GM19328 (cell line): Measurements from ENCODE around the gene HHAT.

ENCODE experiments used
- ATAC-seq: cut with Tn5 transposase; IDR thresholded peaks from one replicate; pipeline ENCODE4 v1.9.1; 2021; ENCODE audit warnings: mild to moderate bottlenecking, moderate library complexity; ENCODE audit not compliant: unreplicated experiment

The HHAT gene

DNA sequence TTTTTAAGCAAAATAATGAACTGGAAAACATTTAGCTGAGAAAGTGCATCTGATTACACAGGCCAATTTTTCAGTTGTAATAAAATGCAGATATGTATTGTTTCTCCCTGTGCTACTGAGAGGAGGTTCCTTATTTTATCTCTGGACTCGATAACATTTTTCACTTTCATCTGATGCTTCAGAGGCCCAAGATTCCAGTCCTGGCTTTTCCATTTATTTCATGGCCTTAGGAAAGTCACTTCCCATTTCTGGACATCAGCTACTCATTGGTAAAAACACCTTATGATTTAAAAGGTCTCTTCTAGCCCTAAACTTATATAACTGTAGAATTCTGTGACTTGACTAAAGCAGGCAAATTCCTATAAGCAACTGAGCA, 203.5 kb downstream of the HHAT start:
- no peak for ATAC-seq

DNA sequence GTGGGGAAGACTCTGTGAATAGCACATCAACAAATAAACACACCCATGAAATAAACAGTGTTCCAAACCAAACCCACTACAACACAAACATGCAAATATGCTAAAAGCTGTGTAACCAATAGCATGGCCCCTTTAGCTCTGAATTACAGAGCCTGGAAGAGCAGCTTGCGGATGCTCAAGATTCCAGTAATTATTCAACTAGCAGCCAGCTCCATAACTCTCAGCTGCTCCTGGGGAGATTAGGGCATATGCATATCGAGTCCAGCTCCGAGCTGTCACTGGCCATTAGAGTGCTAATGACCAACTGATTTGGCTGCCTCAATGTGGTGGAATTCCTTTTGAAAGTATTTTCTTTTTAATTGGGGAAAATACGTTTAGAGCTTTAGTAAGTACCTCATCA, 207.1 kb downstream of the HHAT start:
- no peak for ATAC-seq

DNA sequence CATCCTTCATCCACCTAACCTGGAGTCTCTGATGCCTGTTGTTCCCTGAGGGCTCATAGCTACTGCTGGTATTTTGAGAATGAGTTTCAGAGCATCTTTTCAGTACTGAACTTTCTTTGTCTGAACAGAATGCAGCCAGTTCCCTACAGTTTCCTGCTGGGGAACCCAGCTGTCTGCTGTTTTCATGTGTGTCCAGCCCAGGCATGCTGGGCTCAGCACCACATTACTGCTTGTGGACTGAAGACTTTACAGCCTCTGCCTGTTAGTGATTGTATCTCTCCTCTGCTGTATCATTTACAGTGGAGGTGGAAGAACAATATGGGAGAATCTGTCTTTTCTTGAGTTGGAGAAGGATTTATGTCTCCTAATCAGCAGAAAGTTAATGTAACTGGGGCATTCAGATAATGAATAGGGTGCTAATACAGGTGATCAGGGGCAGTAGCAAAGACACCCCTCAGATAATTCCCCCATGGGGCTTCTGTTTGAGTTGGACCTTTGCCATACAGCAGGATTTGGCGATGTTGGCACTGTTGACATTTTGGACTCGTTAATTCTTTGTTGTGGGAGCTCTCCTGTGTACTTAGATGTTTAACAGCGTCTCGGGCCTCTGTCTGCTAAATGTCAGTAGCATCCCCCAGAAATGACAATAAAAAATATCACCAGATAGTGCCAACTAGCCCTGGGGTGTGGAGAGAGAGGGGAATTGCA, 207.7 kb downstream of the HHAT start:
- no peak for ATAC-seq

DNA sequence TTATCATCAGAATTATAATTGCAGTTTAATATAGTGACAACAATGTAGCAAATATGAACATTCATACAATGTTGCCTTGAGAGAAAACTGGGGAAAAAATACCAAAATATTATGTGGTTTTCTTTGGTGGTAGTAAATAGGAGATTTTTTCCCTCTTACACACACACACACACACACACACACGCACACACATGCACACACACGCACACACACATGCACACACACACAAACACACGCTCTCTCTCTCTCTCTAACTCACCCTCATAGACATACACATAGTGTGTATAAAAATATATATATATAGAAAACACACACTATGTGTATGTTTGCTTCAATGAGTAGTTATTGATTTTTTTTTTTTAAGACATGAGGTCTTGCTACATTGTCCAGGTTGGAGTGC, 211.6 kb downstream of the HHAT start:
- no peak for ATAC-seq

DNA sequence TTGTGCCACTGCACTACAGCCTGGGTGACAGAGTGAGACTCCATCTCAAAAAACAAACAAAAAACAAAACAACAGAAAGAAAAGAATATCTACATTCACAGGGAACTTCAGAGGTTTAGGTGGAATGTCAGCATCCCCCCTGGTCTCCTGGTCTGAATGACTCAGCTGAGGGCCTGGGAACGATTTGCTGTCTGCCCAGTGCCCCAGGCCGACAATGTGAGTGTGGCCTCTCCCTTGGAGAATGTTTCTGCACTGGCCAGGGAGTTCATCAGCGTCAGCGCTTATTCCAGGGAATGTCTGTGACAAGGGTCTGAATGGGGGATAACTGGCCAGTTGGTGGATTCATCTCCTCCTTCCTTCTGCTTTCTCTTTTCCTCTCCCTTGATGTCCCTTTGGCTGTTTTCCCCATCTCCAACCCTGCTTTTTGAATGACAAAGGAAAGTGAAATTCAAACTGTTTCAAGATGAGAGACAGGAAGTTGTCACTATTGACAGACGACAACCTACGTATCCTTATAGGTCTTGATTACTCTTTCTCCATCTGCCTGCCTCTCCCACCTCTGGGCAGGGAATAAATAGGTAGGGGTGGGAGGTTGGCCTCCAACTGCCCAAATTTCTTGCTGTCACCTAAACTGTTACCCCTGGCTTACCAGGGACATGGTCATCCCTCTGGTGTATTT, 213.1 kb downstream of the HHAT start:
- ATAC-seq = no peak

DNA sequence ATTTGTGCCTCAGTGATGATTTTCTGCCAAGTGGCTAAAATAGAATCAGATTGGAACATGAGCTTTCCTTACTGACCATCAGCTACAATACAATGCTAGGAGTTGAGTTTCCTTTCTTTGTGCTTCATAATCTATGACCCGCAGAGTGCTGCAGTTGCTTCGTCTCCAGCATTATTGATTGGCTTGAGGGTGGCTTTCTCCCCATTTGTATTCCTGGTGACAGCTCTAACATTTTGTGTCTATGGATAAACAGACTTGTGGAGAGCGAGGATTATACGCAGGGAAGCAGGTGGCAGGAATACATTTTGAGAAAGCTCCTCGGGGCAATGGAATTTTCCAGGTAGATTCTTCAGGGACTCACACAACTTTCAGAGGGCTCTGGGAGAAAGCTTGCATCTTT, 223.2 kb downstream of the HHAT start:
- no peak for ATAC-seq

DNA sequence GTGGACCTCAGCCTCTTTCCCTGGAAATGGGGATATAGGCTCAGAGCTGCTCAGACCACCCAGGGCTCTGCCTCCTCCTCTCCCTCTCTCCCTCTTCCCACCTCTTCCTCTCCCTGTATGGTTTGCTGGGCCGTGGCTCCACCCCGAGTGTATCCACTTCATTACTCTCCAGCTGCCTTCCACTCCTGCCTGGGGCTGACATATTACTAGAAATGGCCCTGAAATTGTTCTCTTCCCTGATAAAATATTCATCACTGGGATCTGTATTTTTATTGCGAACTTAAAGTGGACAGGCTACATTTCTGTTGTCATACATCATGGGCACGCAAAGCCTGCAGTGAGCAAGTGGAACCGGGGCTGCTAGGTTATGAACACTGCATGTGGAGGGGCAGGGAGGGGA, 225.0 kb downstream of the HHAT start:
- ATAC-seq = no peak

DNA sequence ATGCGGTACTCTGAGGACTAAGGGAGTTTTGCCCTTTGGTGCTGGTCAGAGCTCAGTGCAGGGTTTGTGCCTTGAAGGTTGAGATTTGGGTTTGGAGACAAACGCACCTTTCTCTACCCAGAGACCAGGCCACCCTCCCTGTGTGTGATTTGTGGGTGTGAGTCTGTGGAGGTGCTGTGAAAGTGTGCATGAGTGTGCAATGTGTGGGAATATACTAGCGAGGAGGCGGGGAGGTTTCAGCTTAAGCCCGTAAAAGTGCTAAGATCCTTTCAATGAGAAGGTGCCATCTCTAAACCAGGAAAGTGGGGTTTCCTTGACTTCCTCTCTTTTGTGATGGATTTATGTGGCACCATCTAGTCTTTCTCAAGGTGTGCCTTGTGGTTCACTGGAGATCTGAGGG, 225.7 kb downstream of the HHAT start:
- ATAC-seq = no peak

DNA sequence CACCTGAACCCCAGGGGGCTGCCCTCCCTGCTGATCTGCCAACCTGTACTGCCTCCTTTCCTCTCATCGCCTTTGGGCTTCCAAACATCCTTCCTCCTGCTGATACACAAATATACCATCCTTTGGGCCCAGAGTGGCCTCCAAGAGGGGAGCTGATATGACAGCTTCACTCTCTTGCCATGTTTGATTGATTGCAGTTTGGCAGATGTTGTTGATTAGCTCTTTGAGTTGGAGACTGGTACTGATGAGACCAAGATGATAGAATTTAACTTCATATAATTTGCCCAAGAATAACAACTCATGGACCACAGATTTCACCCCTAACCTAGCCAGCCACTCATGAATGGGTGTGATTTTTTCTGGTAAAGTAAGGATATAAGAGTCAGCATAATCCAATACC, 227.8 kb downstream of the HHAT start:
- ATAC-seq = no peak

DNA sequence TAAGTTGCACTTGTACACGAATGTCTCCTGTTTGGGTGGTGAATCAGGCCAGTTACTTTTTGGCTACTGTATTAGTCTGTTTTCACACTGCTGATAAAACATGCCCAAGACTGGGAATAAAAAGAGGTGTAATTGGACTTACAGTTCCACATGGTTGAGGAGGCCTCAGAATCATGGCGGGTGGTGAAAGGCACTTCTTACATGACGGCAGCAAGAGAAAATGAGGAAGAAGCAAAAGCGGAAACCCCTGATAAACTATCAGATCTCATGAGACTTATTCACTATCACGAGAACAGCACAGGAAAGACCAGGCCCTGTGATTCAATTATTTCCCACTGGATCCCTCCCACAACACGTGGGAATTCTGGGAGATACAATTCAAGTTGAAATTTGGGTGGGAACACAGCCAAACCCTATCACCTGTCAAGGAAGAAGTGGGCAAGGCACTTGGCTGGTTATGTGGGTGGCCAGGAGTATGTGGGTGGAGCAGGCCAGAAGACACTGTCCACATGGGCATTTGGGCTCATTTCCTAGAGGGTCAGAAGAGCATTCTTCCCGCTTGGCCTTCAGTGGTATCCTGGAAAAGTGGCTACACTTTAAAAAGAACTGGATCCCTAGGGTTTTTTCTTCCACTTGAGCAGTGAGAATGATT, 228.8 kb downstream of the HHAT start:
- ATAC-seq = no peak

DNA sequence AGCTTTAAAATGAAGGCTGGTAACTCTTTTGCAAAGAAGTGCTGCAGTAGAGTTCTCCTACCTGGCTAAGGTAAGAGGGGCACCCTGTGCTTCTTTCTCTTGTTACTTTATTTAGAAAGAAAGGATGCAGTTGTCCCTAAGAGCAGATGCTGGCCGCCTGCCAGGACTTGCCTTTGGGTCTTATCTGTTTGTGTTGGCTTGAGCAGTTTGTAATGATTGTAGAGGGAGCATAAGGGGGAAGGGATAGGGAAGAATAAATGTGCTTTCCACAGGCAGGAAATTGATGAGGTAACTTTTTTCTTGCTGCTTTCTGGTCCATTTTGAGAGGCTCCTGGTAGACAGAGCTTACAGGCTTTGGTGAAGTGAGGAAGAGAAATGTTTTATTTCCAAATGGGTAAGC, 229.6 kb downstream of the HHAT start:
- no peak for ATAC-seq

DNA sequence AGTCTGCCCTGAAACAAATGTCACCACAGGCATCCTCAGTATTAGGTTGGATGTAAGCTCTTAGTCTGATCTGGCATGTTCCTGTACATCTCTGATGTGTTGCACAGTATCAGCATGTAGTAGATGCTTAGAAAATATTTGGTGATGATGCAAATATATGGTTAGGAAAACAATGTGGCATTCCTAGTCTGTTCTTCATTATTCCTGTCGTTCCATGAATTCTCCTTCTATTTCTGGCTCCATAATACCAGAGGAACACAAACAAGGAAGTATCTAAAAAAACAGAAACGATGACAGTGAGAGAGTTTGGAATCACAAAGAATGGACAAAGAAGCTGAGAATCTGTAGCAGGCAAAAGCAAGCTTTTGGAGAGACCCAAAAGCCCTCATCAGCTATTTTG, 236.6 kb downstream of the HHAT start:
- ATAC-seq = no peak

DNA sequence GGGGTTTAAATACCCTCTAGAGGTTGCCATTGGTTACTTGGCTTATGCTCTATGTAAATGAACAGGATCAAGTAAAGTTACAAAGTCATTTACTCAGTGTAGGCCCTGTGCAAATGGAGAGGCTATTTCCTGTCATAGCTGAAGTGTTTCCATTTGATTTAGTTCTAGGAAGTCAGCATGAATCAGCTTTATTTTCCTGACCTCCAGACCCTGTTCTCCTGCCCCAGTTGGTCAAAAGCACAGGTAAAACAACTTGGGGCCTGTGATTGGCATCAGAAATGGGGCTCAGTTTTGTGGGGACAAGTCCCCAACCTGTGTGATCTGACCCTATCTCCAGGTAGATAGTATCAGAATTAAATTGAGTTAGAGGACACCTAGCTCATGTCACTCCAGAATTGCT, 239.9 kb downstream of the HHAT start:
- ATAC-seq = no peak

DNA sequence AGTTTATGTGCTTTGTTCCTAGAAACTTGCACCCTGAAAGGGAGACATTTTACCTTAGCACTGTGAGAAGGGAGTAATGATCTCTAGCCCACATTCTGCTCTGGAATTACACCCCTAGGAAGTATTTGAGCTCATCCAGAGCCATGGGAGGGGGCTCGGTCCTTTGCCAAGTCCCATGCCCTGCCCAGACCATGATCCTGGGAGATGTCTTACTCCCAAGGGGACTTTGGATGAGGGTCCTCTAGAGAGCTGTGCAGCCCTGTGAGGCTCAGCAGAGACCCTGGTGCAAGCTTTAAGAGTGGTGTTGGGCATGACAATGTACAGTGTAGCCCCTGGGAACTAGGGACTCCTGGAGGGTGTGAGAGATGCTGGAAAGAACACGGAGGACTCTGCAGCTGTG, 241.4 kb downstream of the HHAT start:
- no peak for ATAC-seq

DNA sequence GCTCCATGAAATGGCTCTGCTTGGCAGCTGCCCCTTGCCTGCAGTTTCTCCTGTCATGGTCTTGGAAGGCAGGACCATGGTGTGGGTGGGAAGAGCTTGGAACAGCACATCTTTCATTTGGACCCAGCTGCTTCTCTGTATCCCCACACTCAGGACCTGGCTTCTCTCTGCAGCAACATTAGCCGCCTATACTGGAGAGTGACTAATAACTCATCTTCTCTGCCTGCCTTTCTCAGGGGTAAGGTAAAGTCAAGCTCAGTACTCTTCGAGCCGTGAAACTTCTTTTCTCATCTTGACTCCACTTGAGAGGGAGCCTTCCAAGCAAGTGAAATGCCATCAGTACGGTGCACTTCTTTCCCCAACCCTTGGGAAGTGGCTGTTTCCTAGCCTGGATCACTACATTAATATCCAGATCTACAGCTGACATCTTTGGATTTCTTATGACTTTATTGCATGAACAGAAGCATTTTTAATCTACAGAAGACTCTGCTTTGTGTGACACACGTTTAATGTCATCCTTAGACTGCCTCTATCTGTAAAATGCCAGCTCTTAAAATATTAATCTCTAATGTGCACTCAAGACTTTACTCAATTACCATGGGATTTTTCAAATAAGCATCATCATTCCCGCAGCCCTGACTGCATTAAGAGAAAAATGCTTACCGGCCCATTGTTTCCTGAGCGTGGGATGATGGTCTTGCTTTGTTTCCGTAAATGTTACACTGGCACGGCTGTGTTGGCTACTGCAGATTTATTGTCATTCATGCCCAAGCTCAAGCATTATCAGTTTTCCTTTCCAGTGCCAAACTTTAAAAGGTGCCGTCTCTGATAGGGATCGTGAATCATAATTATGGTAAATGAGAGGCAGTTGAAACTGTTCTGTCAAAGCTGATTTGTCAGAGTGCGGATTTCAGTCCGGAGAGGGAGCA, 242.9 kb downstream of the HHAT start:
- no peak for ATAC-seq

DNA sequence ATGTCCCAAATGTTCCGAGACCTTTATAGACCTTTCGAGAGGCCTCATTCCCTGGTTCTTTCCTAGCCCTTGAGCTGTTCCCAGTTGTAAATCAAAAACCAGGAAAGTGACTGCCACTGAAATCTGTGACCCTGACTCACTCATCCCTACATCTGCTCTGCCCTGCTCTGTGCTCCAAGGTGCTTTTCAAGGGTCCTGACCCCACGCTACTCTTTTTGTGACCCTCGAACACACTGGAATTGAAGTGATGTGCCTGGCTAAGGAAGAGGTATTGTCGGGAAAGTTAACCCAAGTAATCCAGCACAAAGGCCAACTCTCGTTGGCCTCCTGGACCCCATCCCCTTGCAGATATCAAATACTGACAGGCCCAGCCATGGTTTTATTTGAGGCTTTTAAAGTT, 244.4 kb downstream of the HHAT start:
- ATAC-seq = no peak

DNA sequence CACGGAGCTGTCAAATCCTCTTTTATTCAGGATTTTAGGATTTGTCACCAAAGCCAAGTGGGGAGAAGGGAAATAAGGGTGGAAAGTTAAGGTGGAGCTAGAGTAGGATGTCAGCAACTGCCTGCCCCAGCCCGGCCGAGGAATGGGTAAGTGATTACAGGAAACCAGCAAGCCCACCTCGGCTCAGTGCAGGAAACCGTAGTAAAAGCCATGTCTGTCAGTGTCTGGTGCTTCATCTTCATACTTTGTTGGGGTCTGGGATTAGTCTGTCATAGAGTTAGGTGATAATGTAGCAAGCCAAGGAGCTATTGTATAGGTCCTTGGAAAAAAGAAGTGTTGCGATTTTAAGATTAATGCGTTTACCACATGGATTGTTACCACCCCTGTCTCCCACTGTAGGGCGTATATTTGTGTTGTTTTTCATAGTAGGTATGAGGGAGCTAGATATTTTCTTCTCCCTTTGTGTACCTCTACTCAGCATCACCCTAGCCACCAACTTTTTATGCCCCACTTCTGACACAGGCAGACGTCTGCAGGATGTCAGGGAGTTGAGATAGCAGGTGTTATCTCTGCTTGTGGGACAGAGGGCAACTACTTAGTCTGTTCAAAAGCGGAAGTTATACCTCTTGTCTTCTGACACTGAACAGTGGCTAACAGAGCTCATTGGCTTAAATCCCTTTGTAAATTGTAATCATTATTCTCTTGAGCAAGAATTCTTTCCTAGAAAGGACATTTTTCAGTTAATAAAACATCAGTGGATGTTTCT, 253.7 kb downstream of the HHAT start:
- ATAC-seq = no peak

DNA sequence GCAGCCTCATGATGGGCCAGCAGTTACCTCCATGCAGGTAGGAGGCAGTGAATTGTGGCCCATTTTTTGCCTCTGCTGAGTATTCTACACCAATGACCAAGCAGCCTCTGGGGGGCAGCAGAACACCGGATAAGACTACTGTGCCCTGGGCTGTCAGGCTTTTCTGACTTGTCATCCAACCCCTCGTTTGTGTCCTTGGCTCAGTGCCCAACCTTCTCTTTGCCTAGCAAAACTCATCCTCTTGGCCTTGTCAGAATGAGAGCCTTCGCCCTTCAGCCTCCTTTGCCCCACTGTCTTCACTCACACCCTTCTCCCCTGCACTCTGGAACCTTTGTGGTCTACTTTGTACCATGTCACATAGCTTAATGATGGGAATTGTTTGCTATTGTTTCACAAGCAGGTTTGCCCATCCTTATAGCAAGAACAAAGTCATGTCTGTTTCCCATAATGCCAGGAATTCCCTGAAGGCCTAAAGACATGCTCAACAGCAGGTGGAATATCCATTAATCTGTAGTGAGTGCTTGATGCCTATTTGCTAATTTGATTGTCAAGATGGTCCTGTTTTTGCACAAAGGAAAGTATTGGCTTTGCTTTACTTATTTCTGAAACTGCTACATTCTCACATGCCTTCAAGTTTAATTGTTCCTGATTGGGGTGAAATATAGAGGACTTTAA, 255.9 kb downstream of the HHAT start:
- ATAC-seq = peak; percentile 78

DNA sequence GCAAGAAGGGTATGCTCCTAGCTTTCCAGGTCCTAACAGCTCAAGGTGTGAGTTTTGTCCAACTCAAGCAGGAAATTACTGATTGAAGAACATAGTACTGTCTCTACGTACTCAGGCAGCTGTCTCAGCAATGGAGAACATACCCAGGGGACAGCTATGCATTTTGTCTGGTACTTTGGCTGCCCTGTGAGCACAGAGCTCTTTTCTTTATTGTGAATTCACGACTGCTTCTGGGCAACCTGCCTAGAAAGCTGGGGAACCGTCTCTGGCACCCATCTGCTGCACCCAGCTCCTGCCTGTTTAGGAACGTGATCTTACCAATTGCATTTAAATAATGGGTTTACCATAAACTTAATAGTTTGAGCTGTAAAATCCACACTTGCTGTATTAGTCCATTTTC, 258.1 kb downstream of the HHAT start:
- no peak for ATAC-seq

DNA sequence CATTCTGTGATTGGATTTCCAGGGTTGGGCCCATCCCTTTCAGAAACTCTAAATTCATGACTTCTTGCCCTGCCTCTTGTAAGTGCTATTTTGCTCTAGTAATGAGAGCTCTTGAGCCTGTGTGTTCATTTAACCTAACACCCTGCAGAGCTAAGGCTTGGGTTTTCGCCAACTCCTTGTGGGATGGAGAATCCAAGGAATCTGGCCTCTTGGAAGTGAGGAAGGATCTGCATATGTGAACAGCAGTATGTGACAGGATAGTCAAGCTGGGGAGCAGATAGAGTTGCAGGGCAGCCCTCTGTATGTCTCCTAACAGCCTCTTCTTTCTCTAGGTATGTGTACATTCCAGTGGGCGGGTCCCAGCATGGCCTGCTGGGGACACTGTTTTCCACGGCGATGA, 258.9 kb downstream of the HHAT start:
- ATAC-seq = no peak
